Body of pancreas (tissue), 4 donors: ENCODE measurements around the gene ATRNL1. TPM values are rescaled to one million over a fixed set of nuclear protein-coding genes. Genes with fewer than 3 reads are reported as not detected.

Experiments used
- ATAC-seq: fragments of 150-250 bp; one replicate; pipeline ENCODE4 v1.9.1; 2016
- DNase-seq, 4 donors: peaks; one replicate each; pipeline ENCODE4 v3.0.0-alpha.2; 2019
- H3K27ac ChIP-seq, 4 donors: fragments of 200-600 bp; sonication (generic); 1 replicate in 3 of 4; 2 replicates in 1 of 4; pipeline versions ENCODE4 v1.5.1 to v1.6.1; 2016 to 2019; ENCODE audit warnings: mild to moderate bottlenecking in 1 of 4, mixed read lengths in 1 of 4, moderate library complexity in 1 of 4
- H3K27me3 ChIP-seq, 2 donors: fragments of 200-600 bp; sonication (generic); one replicate each; pipeline ENCODE4 v1.6.0; 2016; ENCODE audit warnings: mild to moderate bottlenecking in 1 of 2
- H3K36me3 ChIP-seq, 2 donors: fragments of 200-600 bp; sonication (generic); replicated peaks in 1 of 2; 2 replicates each; pipeline ENCODE4 v1.5.1; 2016; ENCODE audit warnings: low read depth in 2 of 2; ENCODE audit not compliant: insufficient read depth in 1 of 2
- H3K4me1 ChIP-seq: fragments of 200-600 bp; sonication (generic); one replicate; pipeline ENCODE4 v1.6.0; 2016
- H3K4me3 ChIP-seq, 2 donors: fragments of 200-600 bp; sonication (generic); 1 replicate in 1 of 2; 2 replicates in 1 of 2; pipeline ENCODE4 v1.5.1; 2016 to 2019
- H3K9me3 ChIP-seq, 3 donors: fragments of 200-600 bp; sonication (generic); 1 replicate in 2 of 3; 2 replicates in 1 of 3; pipeline ENCODE4 v1.5.1; 2016
- CTCF ChIP-seq, 7 experiments: fragments of 450-650 bp in 4 of 7; fragments of 200-600 bp in 3 of 7; sonication (generic) in 3 of 7; IDR thresholded peaks; one replicate each; pipeline ENCODE4 v1.5.1; 2016 to 2019; ENCODE audit warnings: antibody characterized with exemption in 7 of 7
- POLR2A ChIP-seq, 3 donors: fragments of 450-650 bp; IDR thresholded peaks; one replicate each; pipeline ENCODE4 v1.6.1; 2016; ENCODE audit warnings: antibody characterized with exemption in 3 of 3, mild to moderate bottlenecking in 2 of 3
- WGBS, 2 donors: methylation state at CpG; one replicate each; pipeline ENCODE4 v1.1.5; 2017; 5-methylcytosine and 5-hydroxymethylcytosine counted together
- intact Hi-C: fragments of 100-400 bp; cut with DNase I; formaldehyde crosslinking; loops from one replicate; pipeline ENCODE4 v1.15.1; 2023
- total RNA-seq, 2 donors: library from RNA; depleted of rRNA; stranded (reverse); fragments of >200 nt; gene quantifications; one replicate each; pipeline ENCODE4 v1.1.0, GENCODE V29; 2016

ATRNL1 gene
- total RNA-seq, 2 donors from 2014 or later = 3.0 to 6.5 TPM

- TF ChIP-seq POLR2A (IDR thresholded peaks at IDR 0.05) = no peak
- TF ChIP-seq CTCF (IDR thresholded peaks at IDR 0.05) = no peak
- no peak overlapping the region for H3K27ac ChIP-seq
- WGBS, 2 donors = 76 to 93% methylated on average over 1 of the region's 1 CpG
- no peaks in the 10 kb centered on the region for H3K9me3 ChIP-seq
- H3K4me3 ChIP-seq = no peak overlapping the region
- H3K36me3 ChIP-seq = no peaks in the 10 kb centered on the region
- no peaks in the 10 kb centered on the region for H3K27me3 ChIP-seq
- intact Hi-C loops = no loop called here
- no peaks in the 10 kb centered on the region for H3K4me1 ChIP-seq
- no peak for ATAC-seq
- DNase-seq = no peak
Measured at GRCh38 chr10:115760131-115760530, 667.0 kb downstream of the ATRNL1 start.

- Histone ChIP-seq H3K27ac (no peak overlapping the region), H3K9me3 (no peaks in the 10 kb centered on the region), H3K36me3 (no peaks in the 10 kb centered on the region), H3K4me1 (no peaks in the 10 kb centered on the region), H3K4me3 (no peak overlapping the region), H3K27me3 (no peaks in the 10 kb centered on the region)
- WGBS, 2 donors = 84 to 87% methylated on average over 2 of the region's 2 CpGs
- intact Hi-C loops = no loop called here
- no peak for TF ChIP-seq POLR2A (IDR thresholded peaks at IDR 0.05)
- no peak for TF ChIP-seq CTCF (IDR thresholded peaks at IDR 0.05)
- DNase-seq = no peak
- no peak for ATAC-seq
Measured at GRCh38 chr10:115761166-115761565, 668.0 kb downstream of the ATRNL1 start.

- H3K27me3 ChIP-seq = no peaks in the 10 kb centered on the region
- no peaks in the 10 kb centered on the region for H3K36me3 ChIP-seq
- intact Hi-C loops = no loop called here
- no peaks in the 10 kb centered on the region for H3K9me3 ChIP-seq
- H3K4me3 ChIP-seq = no peak overlapping the region
- no peak for DNase-seq
- H3K4me1 ChIP-seq = no peaks in the 10 kb centered on the region
- TF ChIP-seq POLR2A (IDR thresholded peaks at IDR 0.05) = no peak
- no peak for TF ChIP-seq CTCF (IDR thresholded peaks at IDR 0.05)
- ATAC-seq = no peak
- no peak overlapping the region for H3K27ac ChIP-seq
Measured at GRCh38 chr10:115762029-115762428, 668.9 kb downstream of the ATRNL1 start.

GRCh38 chr10:115771755-115772154, 678.6 kb downstream of the ATRNL1 start:
- Histone ChIP-seq H3K9me3 (no peaks in the 10 kb centered on the region), H3K4me1 (no peaks in the 10 kb centered on the region), H3K4me3 (no peak overlapping the region), H3K27me3 (no peaks in the 10 kb centered on the region), H3K36me3 (no peaks in the 10 kb centered on the region), H3K27ac (no peak overlapping the region)
- ATAC-seq = no peak
- no peak for TF ChIP-seq CTCF (IDR thresholded peaks at IDR 0.05)
- no peak for TF ChIP-seq POLR2A (IDR thresholded peaks at IDR 0.05)
- DNase-seq = no peak
- intact Hi-C loops = no loop called here

- no peak overlapping the region for H3K4me3 ChIP-seq
- ATAC-seq (no peak), DNase-seq (no peak)
- intact Hi-C loops = no loop called here
- no peak for TF ChIP-seq CTCF (IDR thresholded peaks at IDR 0.05)
- no peak for TF ChIP-seq POLR2A (IDR thresholded peaks at IDR 0.05)
- 89 to 91% methylated on average over 1 of the region's 1 CpG for WGBS, 2 donors
- no peak overlapping the region for H3K27ac ChIP-seq
- H3K9me3 ChIP-seq = no peaks in the 10 kb centered on the region
- no peaks in the 10 kb centered on the region for H3K27me3 ChIP-seq
- no peaks in the 10 kb centered on the region for H3K36me3 ChIP-seq
- no peaks in the 10 kb centered on the region for H3K4me1 ChIP-seq
Measured at GRCh38 chr10:115772606-115773005, 679.4 kb downstream of the ATRNL1 start.
